Stimulated activated CD8-positive, alpha-beta memory T cell treated with anti-CD3 and anti-CD28 coated beads, Interleukin-7, amount 100 ng/mL, for 24 hours (primary cell): ENCODE data around the gene EYS.

Experiments
- DNase-seq: peaks from one replicate; pipeline ENCODE4 v3.0.0-alpha.2; 2020; ENCODE audit warnings: low read depth

Gene EYS

GRCh38 chr6:64123761-64124633 is 1583.0 kb downstream of the EYS start:
- no peak for DNase-seq

- no peak for DNase-seq
These were observed 1584.2 kb downstream of the EYS start for GRCh38 chr6:64122712-64123375.

- no peak for DNase-seq
These were observed 1585.9 kb downstream of the EYS start for GRCh38 chr6:64121011-64121565.

- DNase-seq: no peak
These were observed 1593.3 kb downstream of the EYS start for GRCh38 chr6:64113704-64114103.

GRCh38 chr6:64104051-64104450 is 1603.0 kb downstream of the EYS start:
- DNase-seq: no peak

- no peak for DNase-seq
These were observed 1603.5 kb downstream of the EYS start for GRCh38 chr6:64103480-64103879.

GRCh38 chr6:64100702-64101303 is 1606.2 kb downstream of the EYS start:
- DNase-seq: no peak

GRCh38 chr6:64090352-64090751 is 1616.7 kb downstream of the EYS start:
- no peak for DNase-seq

GRCh38 chr6:64085126-64085525 is 1621.9 kb downstream of the EYS start:
- DNase-seq: no peak

GRCh38 chr6:64084185-64084663 is 1622.8 kb downstream of the EYS start:
- DNase-seq: no peak

GRCh38 chr6:64083261-64083660 is 1623.8 kb downstream of the EYS start:
- no peak for DNase-seq

- no peak for DNase-seq
These were observed 1625.6 kb downstream of the EYS start for GRCh38 chr6:64081453-64081852.

GRCh38 chr6:64074981-64075380 is 1632.0 kb downstream of the EYS start:
- no peak for DNase-seq

GRCh38 chr6:64072686-64073085 is 1634.3 kb downstream of the EYS start:
- no peak for DNase-seq

GRCh38 chr6:64064919-64065318 is 1642.1 kb downstream of the EYS start:
- DNase-seq: no peak

GRCh38 chr6:64062960-64063683 is 1643.9 kb downstream of the EYS start:
- no peak for DNase-seq

GRCh38 chr6:64054861-64055260 is 1652.2 kb downstream of the EYS start:
- DNase-seq: no peak

- no peak for DNase-seq
These were observed 1656.4 kb downstream of the EYS start for GRCh38 chr6:64050590-64050989.

GRCh38 chr6:64049736-64050135 is 1657.3 kb downstream of the EYS start:
- no peak for DNase-seq

- no peak for DNase-seq
These were observed 1660.2 kb downstream of the EYS start for GRCh38 chr6:64046746-64047208.

- DNase-seq: no peak
These were observed 1665.7 kb downstream of the EYS start for GRCh38 chr6:64041373-64041772.

- DNase-seq: no peak
These were observed 1666.9 kb downstream of the EYS start for GRCh38 chr6:64040113-64040512.
